OCI-LY1 (cell line): Measurements from ENCODE around the gene CACNA1I.

Source experiments
- H2AFZ ChIP-seq: fragments of 200-600 bp; sonication (generic), shearing (Covaris generic); 2 replicates; pipeline ENCODE4 v1.6.0; 2014; ENCODE audit warnings: antibody characterized with exemption, mild to moderate bottlenecking, low read length
- H3F3A ChIP-seq: fragments of 200-600 bp; sonication (generic), shearing (Covaris generic); 2 replicates; pipeline ENCODE4 v1.6.0; 2014; ENCODE audit warnings: mild to moderate bottlenecking, antibody characterized with exemption, low read length, moderate library complexity; ENCODE audit not compliant: insufficient read depth
- H3K27ac ChIP-seq: fragments of 200-600 bp; sonication (generic); 2 replicates; pipeline ENCODE4 v1.5.1; 2014; ENCODE audit warnings: low read length, mixed run types, mild to moderate bottlenecking, low read depth; ENCODE audit not compliant: poor library complexity, severe bottlenecking
- H3K27me3 ChIP-seq: fragments of 200-600 bp; sonication (generic); 2 replicates; pipeline ENCODE4 v1.6.0; 2014; ENCODE audit warnings: antibody characterized with exemption, mild to moderate bottlenecking, low read length, moderate library complexity; ENCODE audit not compliant: insufficient read depth
- H3K36me3 ChIP-seq: fragments of 200-600 bp; sonication (generic); 2 replicates; pipeline ENCODE4 v1.6.1; 2014; ENCODE audit warnings: mild to moderate bottlenecking, antibody characterized with exemption, low read length, moderate library complexity, mixed read lengths; ENCODE audit not compliant: insufficient read depth
- H3K4me1 ChIP-seq: fragments of 200-600 bp; sonication (generic); 2 replicates; pipeline ENCODE4 v1.5.1; 2014; ENCODE audit warnings: mild to moderate bottlenecking, low read length, moderate library complexity; ENCODE audit not compliant: insufficient read depth, severe bottlenecking
- H3K4me2 ChIP-seq: fragments of 200-600 bp; sonication (generic), shearing (Covaris generic); 2 replicates; pipeline ENCODE4 v1.6.1; 2014; ENCODE audit warnings: low read length
- H3K4me3 ChIP-seq: fragments of 200-600 bp; sonication (generic); 2 replicates; pipeline ENCODE4 v1.5.1; 2014; ENCODE audit warnings: low read length, low read depth, mild to moderate bottlenecking, mixed read lengths; ENCODE audit not compliant: poor library complexity, severe bottlenecking
- H3K79me2 ChIP-seq: fragments of 200-600 bp; shearing (Covaris generic); 2 replicates; pipeline ENCODE4 v1.6.1; 2016; ENCODE audit warnings: mixed run types, low read length, mixed read lengths; ENCODE audit not compliant: insufficient read depth
- H3K9ac ChIP-seq: fragments of 200-600 bp; sonication (generic), shearing (Covaris generic); 2 replicates; pipeline ENCODE4 v1.6.1; 2014; ENCODE audit warnings: mild to moderate bottlenecking, low read length, mixed read lengths
- H3K9me2 ChIP-seq: fragments of 200-600 bp; sonication (generic), shearing (Covaris generic); 2 replicates; pipeline ENCODE4 v1.6.1; 2014; ENCODE audit warnings: low read depth, mild to moderate bottlenecking, low read length, mixed read lengths
- H3K9me3 ChIP-seq: fragments of 200-600 bp; shearing (Covaris generic); 2 replicates; pipeline ENCODE4 v1.6.1; 2014; ENCODE audit warnings: low read length, mixed read lengths
- H4K20me1 ChIP-seq: fragments of 200-600 bp; sonication (generic), shearing (Covaris generic); 2 replicates; pipeline ENCODE4 v1.6.0; 2016; ENCODE audit warnings: mild to moderate bottlenecking, low read length; ENCODE audit not compliant: insufficient read depth
- EZH2 ChIP-seq: fragments of 200-600 bp; sonication (generic), shearing (Covaris generic); IDR thresholded peaks from 2 replicates; pipeline ENCODE4 v1.8.0; 2017; ENCODE audit warnings: borderline replicate concordance, mixed run types, mild to moderate bottlenecking, antibody characterized with exemption, low read length, moderate library complexity, mixed read lengths
- TF ChIP-seq, protein P1 (sequence below): fragments of 200-600 bp; sonication (generic), shearing (Covaris generic); IDR thresholded peaks from 2 replicates; pipeline ENCODE4 v1.5.1; 2017; ENCODE audit warnings: mild to moderate bottlenecking, antibody characterized with exemption, low read length, moderate library complexity, mixed read lengths

The CACNA1I gene

DNA sequence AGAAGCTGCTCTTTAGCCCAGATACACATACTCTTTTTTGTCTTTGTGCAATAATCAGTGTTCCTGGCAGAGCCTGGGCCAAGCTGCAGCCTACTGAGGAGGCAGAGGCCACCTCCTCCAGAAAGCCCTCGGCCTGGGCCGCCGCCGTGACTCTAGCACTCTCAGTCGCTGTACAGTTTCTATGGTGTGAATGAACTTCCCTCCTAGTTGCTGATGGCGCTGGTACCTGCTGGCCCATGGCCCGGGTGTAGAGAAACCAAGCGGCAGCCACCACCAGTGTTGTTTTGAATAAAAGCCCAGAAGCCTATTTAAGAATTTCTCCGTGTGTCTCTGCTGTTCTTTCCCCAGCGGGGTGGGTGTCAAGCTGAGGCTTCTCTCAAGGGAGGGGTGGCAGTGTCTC is 118.9 kb downstream of the CACNA1I start:
- Histone ChIP-seq H4K20me1 (no peaks in the 10 kb centered on the region), H3K27ac (no peak overlapping the region), H3K9me2 (no peaks in the 10 kb centered on the region), H2AFZ (no peak overlapping the region), H3K27me3 (no peaks in the 10 kb centered on the region; the same call in 1 of the 2 replicates), H3K9ac (no peak overlapping the region), H3K4me2 (no peak overlapping the region), H3K4me1 (no peaks in the 10 kb centered on the region), H3K9me3 (no peaks in the 10 kb centered on the region), H3K36me3 (no peaks in the 10 kb centered on the region), H3K79me2 (no peaks in the 10 kb centered on the region), H3K4me3 (no peak overlapping the region), H3F3A (no peaks in the 10 kb centered on the region)
- TF ChIP-seq, protein P1, sequence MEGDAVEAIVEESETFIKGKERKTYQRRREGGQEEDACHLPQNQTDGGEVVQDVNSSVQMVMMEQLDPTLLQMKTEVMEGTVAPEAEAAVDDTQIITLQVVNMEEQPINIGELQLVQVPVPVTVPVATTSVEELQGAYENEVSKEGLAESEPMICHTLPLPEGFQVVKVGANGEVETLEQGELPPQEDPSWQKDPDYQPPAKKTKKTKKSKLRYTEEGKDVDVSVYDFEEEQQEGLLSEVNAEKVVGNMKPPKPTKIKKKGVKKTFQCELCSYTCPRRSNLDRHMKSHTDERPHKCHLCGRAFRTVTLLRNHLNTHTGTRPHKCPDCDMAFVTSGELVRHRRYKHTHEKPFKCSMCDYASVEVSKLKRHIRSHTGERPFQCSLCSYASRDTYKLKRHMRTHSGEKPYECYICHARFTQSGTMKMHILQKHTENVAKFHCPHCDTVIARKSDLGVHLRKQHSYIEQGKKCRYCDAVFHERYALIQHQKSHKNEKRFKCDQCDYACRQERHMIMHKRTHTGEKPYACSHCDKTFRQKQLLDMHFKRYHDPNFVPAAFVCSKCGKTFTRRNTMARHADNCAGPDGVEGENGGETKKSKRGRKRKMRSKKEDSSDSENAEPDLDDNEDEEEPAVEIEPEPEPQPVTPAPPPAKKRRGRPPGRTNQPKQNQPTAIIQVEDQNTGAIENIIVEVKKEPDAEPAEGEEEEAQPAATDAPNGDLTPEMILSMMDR: no peak
- TF ChIP-seq EZH2: no peak

DNA sequence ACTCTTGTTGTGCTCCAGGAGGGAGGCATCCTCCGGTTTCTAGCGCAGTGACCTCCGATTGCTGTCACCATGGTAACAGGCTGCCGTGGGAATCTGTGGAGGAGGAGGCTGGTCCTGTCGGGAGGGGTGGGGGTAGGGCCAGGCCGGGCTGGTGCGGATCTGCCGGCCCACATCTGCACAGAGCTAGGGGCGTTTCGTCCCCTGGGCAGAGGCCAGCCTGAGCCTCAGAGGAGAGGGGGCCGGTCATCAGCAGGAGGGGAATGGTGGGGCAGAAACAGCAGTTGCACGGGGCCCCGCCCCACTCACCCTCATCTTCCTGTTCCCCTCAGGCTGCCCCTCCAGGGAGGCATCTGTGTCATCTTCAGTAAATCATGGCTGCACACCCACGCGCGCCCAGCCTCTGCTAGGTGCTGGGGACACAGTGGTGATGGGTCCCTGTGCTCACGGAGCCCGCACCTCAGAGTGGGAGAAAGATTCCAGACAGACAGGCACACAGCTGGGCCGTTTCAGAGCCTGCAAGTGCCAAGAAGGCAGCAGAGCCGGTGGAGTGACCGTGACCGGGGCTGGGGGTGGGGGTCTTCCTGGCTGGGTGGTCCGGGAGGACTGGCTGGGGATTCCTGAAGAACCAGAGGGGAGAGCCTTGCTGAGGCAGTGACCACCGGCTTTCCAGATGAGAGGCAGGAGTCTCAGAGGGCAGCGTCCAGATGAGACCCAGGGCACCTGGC is 120.5 kb downstream of the CACNA1I start:
- no peak overlapping the region for H3K4me3 ChIP-seq

DNA sequence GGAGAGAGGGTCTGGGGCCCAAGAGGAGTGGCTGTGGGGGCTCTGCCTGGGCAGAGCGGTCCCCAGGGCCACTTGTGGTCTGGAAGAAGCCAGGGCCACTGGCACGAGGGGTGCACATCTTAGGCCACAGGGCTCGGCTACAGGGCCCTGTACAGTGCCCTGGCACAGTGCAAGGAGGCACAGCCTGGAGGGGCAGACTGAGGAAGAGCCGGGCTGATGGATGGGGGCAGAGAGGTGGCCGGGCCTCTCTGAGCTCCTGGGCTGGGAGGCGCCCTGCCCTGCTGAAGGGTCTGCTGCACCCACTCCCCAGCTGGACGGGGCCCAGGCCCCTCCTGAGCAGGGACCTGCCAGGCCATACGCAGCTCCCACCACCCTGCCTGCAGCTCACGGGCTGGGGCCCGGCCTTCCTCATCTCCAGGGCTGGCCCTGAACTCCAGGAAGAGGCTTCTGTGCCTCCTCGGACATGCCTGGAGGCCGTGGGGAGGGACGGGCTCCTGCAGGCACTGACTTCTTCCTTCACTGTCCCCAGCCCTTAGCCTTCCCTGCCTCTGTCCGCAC is 123.5 kb downstream of the CACNA1I start:
- H3K27me3 ChIP-seq: no peaks in the 10 kb centered on the region; the same call in 1 of the 2 replicates
- H3K4me1 ChIP-seq: no peaks in the 10 kb centered on the region
- H3K36me3 ChIP-seq: no peaks in the 10 kb centered on the region
- no peaks in the 10 kb centered on the region for H3K9me3 ChIP-seq
- H3K9ac ChIP-seq: no peak overlapping the region
- no peaks in the 10 kb centered on the region for H3K9me2 ChIP-seq
- no peak overlapping the region for H2AFZ ChIP-seq
- H3F3A ChIP-seq: no peaks in the 10 kb centered on the region
- no peaks in the 10 kb centered on the region for H3K79me2 ChIP-seq
- H3K4me2 ChIP-seq: no peak overlapping the region
- H3K27ac ChIP-seq: no peak overlapping the region
- H4K20me1 ChIP-seq: no peaks in the 10 kb centered on the region
- TF ChIP-seq, protein P1: no peak
- no peak overlapping the region for H3K4me3 ChIP-seq

More for the DNA sequence above, 120.5 kb downstream of the CACNA1I start:
- H3K36me3 ChIP-seq: no peaks in the 10 kb centered on the region
- H3K4me1 ChIP-seq: no peaks in the 10 kb centered on the region
- TF ChIP-seq, protein P1: no peak
- TF ChIP-seq EZH2: no peak
- no peaks in the 10 kb centered on the region for H3F3A ChIP-seq
- H3K79me2 ChIP-seq: no peaks in the 10 kb centered on the region
- no peaks in the 10 kb centered on the region for H4K20me1 ChIP-seq
- no peak overlapping the region for H3K4me2 ChIP-seq
- H3K9me3 ChIP-seq: no peaks in the 10 kb centered on the region
- no peak overlapping the region for H3K27ac ChIP-seq
- no peak overlapping the region for H2AFZ ChIP-seq
- no peaks in the 10 kb centered on the region; the same call in 1 of the 2 replicates for H3K27me3 ChIP-seq
- H3K9me2 ChIP-seq: no peaks in the 10 kb centered on the region
- H3K9ac ChIP-seq: no peak overlapping the region
